Right lobe of liver (tissue), 4 donors: Measurements from ENCODE around the gene SPDL1.

Experiments
- POLR2A ChIP-seq: fragments of 450-650 bp; IDR thresholded peaks from one replicate; pipeline ENCODE4 v1.6.1; 2017; ENCODE audit warnings: antibody characterized with exemption, mild to moderate bottlenecking
- TF ChIP-seq, protein P1 (sequence below), 4 donors: fragments of 200-600 bp in 3 of 4; fragments of 450-650 bp in 1 of 4; IDR thresholded peaks; one replicate each; pipeline versions ENCODE4 v1.5.1 to v1.8.0; 2016 to 2022; ENCODE audit warnings: antibody characterized with exemption in 4 of 4, mild to moderate bottlenecking in 2 of 4
- donor health status: DM: no; HTN: no; CAD: no.
- donor health status: DM: no; HTN: no; CAD: no.
- donor health status: DM: no; HTN: yes; CAD: no.

DNA sequence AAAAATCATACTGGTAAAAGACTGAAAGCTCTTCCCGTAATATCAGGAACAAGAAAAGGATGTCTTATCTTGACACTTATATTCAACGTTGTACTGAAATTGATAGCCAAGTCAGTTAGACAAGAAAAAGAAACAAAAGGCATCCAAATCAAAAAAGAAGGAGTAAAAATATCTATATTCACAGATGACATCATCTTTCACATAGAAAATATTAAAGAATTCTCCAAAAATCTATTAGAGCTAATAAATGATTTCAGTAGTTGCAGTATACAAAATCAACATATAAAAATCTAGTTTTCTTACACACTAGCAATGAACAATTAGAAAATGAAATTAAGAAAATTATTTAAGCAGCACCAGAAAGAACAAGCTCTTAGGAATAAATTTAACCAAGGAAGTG lies 24.3 kb downstream of the SPDL1 start:
- TF ChIP-seq, protein P1, sequence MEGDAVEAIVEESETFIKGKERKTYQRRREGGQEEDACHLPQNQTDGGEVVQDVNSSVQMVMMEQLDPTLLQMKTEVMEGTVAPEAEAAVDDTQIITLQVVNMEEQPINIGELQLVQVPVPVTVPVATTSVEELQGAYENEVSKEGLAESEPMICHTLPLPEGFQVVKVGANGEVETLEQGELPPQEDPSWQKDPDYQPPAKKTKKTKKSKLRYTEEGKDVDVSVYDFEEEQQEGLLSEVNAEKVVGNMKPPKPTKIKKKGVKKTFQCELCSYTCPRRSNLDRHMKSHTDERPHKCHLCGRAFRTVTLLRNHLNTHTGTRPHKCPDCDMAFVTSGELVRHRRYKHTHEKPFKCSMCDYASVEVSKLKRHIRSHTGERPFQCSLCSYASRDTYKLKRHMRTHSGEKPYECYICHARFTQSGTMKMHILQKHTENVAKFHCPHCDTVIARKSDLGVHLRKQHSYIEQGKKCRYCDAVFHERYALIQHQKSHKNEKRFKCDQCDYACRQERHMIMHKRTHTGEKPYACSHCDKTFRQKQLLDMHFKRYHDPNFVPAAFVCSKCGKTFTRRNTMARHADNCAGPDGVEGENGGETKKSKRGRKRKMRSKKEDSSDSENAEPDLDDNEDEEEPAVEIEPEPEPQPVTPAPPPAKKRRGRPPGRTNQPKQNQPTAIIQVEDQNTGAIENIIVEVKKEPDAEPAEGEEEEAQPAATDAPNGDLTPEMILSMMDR (IDR thresholded peaks at IDR 0.05), result no peak
- TF ChIP-seq POLR2A, result no peak
